Placental epithelial cell (primary cell): ENCODE results near the gene GIGYF1. TPM values are rescaled to one million over a fixed set of nuclear protein-coding genes. Genes with fewer than 3 reads are reported as not detected.

Experiments used
- total RNA-seq: library from RNA; depleted of rRNA; stranded (reverse); fragments of >200 nt; gene quantifications from 2 replicates; pipeline ENCODE4 v1.2.3, GENCODE V29; 2012

The GIGYF1 gene
- 23.4 and 30.2 TPM in 2 replicates for total RNA-seq

GRCh38 chr7:100694098-100694745, at the start of gene GIGYF1:
Gene GIGYF1, minus strand, starts transcription at chr7:100694250. Its CDS starts 6,012 bp downstream, at chr7:100688238.

GRCh38 chr7:100720279-100720670, 26.2 kb upstream of the GIGYF1 start, which contains the start of gene EPO:
Gene EPO, plus strand, starts transcription at chr7:100720468. Its CDS starts 513 bp downstream, at chr7:100720981.

GRCh38 chr7:100705753-100706671, 12.0 kb upstream of the GIGYF1 start, which contains the start of gene POP7:
Gene POP7, plus strand, starts transcription at chr7:100706121. Its CDS starts 710 bp downstream, at chr7:100706831.

GRCh38 chr7:100673302-100673941, 20.6 kb downstream of the GIGYF1 start, which contains the start of gene GNB2:
Gene GNB2, plus strand, starts transcription at chr7:100673740. Its CDS starts 2,526 bp downstream, at chr7:100676266.

GRCh38 chr7:100655908-100656674, 38.0 kb downstream of the GIGYF1 start, which contains the start of gene ACTL6B:
Gene ACTL6B, minus strand, starts transcription at chr7:100656448. Its CDS starts 94 bp downstream, at chr7:100656354.

GRCh38 chr7:100641463-100641859, 52.6 kb downstream of the GIGYF1 start, which contains the start of gene TFR2:
Gene TFR2, minus strand, starts transcription at chr7:100641552. Its CDS starts 43 bp downstream, at chr7:100641509.

Other genes starting within 250 kb of the GIGYF1 start
- 0.87 and 1.2 TPM in 2 replicates for gene SPACDR, start 230.0 kb downstream of the GIGYF1 start, total RNA-seq
- 23.5 and 29.4 TPM in 2 replicates for gene TSC22D4, start 215.0 kb downstream of the GIGYF1 start, total RNA-seq
- 0.87 and 2.0 TPM in 2 replicates for gene NYAP1, start 210.3 kb downstream of the GIGYF1 start, total RNA-seq
- gene AGFG2, start 155.0 kb downstream of the GIGYF1 start, total RNA-seq = 11.8 and 20.2 TPM in 2 replicates
- 0.79 TPM in 1 of 2 replicates, not detected in the other for gene SAP25, start 120.3 kb downstream of the GIGYF1 start, total RNA-seq
- 19.6 and 52.1 TPM in 2 replicates for gene LRCH4, start 108.1 kb downstream of the GIGYF1 start, total RNA-seq
- gene FBXO24, start 107.9 kb downstream of the GIGYF1 start, total RNA-seq = 0.39 and 0.54 TPM in 2 replicates
- gene PCOLCE, start 91.9 kb downstream of the GIGYF1 start, total RNA-seq = 2.7 and 9.8 TPM in 2 replicates
- gene MOSPD3, start 81.7 kb downstream of the GIGYF1 start, total RNA-seq = 13.6 and 20.4 TPM in 2 replicates
- gene TFR2, start 52.7 kb downstream of the GIGYF1 start, total RNA-seq = 1.2 and 1.7 TPM in 2 replicates
- gene ACTL6B, start 37.8 kb downstream of the GIGYF1 start, total RNA-seq = not detected in 2 replicates
- 110 and 162 TPM in 2 replicates for gene GNB2, start 20.5 kb downstream of the GIGYF1 start, total RNA-seq
- gene POP7, start 11.9 kb upstream of the GIGYF1 start, total RNA-seq = 30.6 and 40.0 TPM in 2 replicates
- gene EPO, start 26.2 kb upstream of the GIGYF1 start, total RNA-seq = 0.22 and 0.39 TPM in 2 replicates
- gene ZAN, start 39.3 kb upstream of the GIGYF1 start, total RNA-seq = not detected in 2 replicates
- gene EPHB4, start 133.3 kb upstream of the GIGYF1 start, total RNA-seq = 172 and 189 TPM in 2 replicates
- 26.7 and 46.5 TPM in 2 replicates for gene SLC12A9, start 158.5 kb upstream of the GIGYF1 start, total RNA-seq
- gene TRIP6, start 173.1 kb upstream of the GIGYF1 start, total RNA-seq = 67.5 and 94.1 TPM in 2 replicates
- 39.0 and 53.0 TPM in 2 replicates for gene SRRT, start 180.9 kb upstream of the GIGYF1 start, total RNA-seq
- 9.3 and 11.0 TPM in 2 replicates for gene UFSP1, start 195.5 kb upstream of the GIGYF1 start, total RNA-seq
- 1.5 and 2.0 TPM in 2 replicates for gene ACHE, start 201.6 kb upstream of the GIGYF1 start, total RNA-seq